Activated naive CD8-positive, alpha-beta T cell treated with anti-CD3 and anti-CD28 coated beads, Interleukin-2, amount 50 U/mL, for 16 hours (primary cell): ENCODE results near the gene NDUFV1.
"Not testable (repeated sequence)": the region's sequence is repeated elsewhere in the genome, so short reads cannot be mapped to it uniquely, and the experiment has no call there.

Source experiments
- DNase-seq: peaks from one replicate; pipeline ENCODE4 v3.0.0-alpha.2; 2020; ENCODE audit warnings: low read depth, low spot score

NDUFV1 gene

GRCh38 chr11:67654225-67654624 lies 47.5 kb downstream of the NDUFV1 start:
- DNase-seq = no peak

- DNase-seq = no peak
Measured at GRCh38 chr11:67656278-67656922, 49.7 kb downstream of the NDUFV1 start.

GRCh38 chr11:67657300-67657699 lies 50.6 kb downstream of the NDUFV1 start:
- DNase-seq = no peak

DNA sequence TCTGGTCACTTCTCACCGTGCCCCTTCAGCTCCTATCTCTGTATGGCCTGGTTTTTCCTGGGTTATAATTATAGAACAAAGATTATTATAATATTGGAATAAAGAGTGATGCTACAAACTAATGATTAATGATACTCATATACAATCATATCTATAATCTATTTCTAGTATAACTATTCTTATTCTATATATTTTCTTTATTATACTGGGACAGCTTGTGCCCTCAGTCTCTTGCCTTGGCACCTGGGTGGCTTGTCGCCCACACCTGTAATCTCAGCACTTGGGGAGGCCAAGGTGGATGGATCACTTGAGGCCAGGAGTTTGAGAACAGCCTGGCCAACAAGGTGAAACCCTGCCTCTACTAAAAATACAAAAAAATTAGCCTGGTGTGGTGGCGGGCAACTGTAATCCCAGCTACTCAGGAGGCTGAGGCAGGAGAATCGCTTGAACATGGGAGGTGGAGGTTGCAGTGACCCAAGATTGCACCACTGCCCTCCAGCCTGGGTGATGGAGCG lies 53.0 kb downstream of the NDUFV1 start:
- DNase-seq = not testable (repeated sequence)

DNA sequence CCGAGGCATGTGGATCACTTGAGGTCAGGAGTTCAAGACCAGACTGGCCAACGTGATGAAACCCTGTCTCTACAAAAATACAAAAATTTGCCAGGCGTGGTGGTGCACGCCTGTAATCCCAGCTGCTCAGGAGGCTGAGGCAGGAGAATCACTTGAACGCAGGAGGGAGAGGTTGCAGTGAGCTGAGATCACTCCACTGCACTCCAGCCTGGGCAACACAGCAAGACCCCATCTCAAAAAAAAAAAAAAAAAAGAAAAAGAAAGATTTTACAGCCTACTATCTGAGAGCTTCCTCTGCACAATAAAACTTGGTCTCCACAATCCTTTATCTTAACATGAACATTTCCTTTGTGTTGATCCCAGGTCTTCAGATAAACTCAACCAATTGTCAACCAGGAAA lies 54.0 kb downstream of the NDUFV1 start:
- DNase-seq = not testable (repeated sequence)
